ENCODE data around the gene TMEM135.
"Not testable (repeated sequence)": the region's sequence is repeated elsewhere in the genome, so short reads cannot be mapped to it uniquely, and the experiment has no call there.

Gene TMEM135

GRCh38 chr11:87020764-87021365 lies 16.9 kb upstream of the TMEM135 start:
- DNase-seq = no peak

DNA sequence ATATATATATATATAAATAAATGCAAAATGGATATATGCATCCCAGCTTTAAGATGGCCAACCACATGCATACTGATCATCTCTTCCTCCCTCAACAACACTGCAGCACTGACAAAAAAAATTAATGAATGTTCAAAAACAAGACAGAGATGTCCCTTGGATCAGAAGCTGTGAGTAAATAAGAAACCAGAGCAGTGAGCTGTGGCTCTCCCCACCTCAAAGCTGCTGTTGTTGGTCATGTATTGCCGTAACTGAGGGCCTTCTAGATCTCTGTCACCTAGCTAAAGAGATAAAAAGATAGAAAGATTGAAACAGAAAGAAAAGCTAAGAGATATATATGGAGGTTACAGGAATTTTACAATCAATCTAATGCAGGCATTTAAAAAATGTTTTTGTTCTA lies 15.5 kb upstream of the TMEM135 start:
- no peak for DNase-seq

DNA sequence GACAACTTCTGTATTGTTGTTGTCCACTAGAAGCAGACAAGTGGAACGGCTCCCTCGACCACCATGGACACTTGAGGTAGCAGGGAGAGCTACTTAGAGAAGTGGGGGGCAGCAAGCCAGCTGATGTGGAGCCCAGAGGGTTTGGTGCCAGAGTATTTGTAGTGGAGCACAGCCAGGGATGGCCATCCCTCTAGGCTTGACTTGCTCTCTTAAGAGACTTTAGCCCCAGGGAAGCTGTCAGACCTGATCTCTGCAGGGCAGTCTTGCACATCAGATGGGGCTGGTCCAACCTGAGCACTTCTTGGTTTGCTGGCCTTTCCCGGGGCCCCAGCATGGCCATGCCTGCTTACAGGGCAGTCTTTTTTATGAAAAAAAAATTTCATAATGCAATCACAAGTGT lies 15.0 kb upstream of the TMEM135 start:
- no peak for DNase-seq

DNA sequence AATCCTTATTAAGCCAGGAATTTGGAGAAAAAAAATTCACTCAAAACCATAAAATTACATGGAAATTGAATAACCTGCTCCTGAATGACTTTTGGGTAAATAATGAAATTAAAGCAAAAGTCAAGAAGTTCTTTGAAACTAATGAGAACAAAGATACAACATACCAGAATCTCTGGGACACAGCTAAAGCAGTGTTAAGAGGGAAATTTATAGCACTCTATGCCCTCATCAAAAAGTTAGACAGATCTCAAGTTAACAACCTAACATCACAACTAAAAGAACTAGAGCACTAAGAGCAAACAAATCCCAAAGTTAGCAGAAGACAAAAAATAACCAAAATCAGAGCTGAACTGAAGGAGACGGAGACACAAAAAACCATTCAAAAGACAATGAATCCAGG lies 11.3 kb upstream of the TMEM135 start:
- DNase-seq = not testable (repeated sequence)

DNA sequence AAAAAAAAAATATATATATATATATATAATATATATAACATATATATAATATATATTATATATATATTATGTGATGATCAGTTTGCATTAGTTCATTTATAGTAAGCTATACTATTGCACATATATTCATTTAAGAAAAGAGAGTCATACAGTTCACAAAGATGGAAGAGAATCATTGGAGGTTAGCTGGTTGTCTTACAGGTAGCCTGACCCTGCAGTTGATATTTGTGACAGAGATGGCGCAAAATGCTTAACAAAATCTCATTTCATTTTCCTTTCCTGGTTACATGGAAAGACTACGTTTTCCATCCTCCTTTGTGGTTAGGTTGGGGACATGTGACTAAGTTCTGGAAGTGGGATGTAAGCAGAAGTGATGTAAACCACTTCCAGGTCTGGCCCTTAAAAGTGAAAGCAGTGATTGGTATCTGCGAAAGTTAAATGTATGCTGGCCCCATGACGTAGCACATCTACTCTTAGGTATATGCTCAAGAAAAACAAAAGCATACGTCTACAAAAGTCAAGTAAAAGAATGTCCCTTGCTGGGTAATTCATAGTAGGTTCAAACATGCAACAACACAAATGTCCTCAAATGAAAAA lies 7.2 kb upstream of the TMEM135 start:
- no peak for DNase-seq

DNA sequence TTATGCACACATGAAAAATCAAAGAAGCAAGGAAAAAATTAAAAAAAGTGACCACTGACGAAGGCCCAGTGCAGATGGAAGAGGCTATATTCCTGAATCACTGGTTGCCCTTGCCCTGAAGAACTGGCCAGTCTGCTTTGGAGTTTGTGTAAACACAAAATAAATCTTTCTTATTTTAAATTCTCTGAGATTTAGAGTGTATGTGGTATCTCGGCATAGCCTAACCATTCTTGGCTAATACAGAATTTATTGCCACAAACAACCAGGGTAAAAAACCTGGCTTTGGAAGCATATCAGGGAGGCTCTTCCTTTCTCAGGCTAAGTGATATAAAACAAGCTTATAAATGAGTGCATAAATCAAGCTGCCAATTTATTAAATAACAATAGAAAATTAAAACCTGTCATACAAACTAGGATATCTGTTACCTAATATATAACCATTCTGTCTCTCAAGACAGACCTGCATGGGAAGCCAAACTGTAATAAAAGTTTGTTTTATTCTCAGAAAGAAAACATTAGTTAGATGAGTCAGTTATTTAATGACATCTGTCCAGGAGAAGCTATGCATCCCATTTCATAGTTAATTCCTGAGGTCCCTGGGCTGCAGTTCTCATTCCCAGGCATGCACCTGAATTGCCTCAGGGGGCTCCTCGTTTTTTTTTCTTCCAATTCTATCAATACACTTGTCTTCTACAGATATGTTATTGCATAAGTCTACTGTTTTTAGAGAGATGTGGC lies 6.1 kb upstream of the TMEM135 start:
- no peak for DNase-seq

- no peak for DNase-seq
Observed at GRCh38 chr11:87033561-87033960, 4.2 kb upstream of the TMEM135 start.

- no peak for DNase-seq
Observed at GRCh38 chr11:87035976-87036583, 1.7 kb upstream of the TMEM135 start.

DNA sequence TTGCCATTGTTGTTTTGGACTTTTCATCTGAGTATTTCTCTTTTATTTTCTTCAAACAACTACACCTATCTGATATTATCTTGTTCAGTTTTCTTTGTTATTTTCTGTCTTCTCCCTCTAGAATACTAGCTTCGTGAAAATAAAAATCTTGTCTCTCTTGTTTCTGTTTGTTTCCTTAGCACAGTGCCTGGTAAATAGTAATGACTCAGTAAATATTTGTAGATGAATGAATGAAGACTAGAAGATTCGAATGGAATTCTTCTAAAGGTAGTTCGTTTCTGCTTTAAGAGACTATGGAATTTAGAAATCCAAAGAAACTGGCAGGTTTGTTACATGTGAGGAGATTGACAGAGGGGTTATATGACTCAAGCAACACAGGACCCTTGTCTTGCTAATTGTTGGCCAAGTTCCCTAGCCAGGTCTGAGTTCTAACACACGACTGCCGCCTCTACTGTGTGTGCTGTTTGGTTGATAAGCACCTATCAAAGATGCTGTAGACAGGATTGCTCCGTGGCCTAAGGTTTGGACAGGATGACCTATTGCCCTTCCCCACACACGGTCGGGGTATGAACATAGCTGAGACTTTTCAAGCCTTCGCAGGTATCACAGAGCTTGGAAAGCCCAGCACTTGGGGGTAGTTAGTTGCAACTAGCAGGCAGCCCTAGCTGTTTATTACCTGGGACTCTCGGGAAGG lies 831 bp upstream of the TMEM135 start:
- DNase-seq = peak in 5 of 14 donors; percentile 24 to 67 (median 62)

GRCh38 chr11:87038235-87038977 lies 672 bp downstream of the TMEM135 start:
- peak in 1 of 14 donors; percentile 11 for DNase-seq

- DNase-seq = no peak
Observed at GRCh38 chr11:87039371-87039770, 1.6 kb downstream of the TMEM135 start.

- no peak for DNase-seq
Observed at GRCh38 chr11:87043894-87044293, 6.2 kb downstream of the TMEM135 start.

DNA sequence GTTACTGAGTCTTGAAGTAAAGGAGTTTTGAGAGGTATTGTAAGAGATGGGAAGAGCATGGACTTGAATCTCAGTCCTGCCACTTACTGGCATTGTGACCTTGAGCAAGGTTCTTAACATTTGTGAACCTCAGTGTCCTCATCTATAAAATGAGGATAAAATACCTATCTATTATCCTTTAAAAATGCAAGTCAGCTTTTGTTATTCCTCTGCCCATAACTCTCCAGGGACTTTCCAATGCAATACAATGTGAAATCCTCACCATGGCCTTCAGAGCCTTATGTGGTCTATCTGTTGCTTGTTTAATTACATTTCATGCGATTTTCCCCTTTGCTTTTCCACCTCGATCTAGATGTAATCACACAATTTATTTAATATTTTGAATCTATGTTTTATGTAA lies 9.1 kb downstream of the TMEM135 start:
- no peak for DNase-seq

GRCh38 chr11:87056091-87056490 lies 18.4 kb downstream of the TMEM135 start:
- DNase-seq = no peak

- no peak for DNase-seq
Observed at GRCh38 chr11:87057749-87058148, 20.0 kb downstream of the TMEM135 start.

DNA sequence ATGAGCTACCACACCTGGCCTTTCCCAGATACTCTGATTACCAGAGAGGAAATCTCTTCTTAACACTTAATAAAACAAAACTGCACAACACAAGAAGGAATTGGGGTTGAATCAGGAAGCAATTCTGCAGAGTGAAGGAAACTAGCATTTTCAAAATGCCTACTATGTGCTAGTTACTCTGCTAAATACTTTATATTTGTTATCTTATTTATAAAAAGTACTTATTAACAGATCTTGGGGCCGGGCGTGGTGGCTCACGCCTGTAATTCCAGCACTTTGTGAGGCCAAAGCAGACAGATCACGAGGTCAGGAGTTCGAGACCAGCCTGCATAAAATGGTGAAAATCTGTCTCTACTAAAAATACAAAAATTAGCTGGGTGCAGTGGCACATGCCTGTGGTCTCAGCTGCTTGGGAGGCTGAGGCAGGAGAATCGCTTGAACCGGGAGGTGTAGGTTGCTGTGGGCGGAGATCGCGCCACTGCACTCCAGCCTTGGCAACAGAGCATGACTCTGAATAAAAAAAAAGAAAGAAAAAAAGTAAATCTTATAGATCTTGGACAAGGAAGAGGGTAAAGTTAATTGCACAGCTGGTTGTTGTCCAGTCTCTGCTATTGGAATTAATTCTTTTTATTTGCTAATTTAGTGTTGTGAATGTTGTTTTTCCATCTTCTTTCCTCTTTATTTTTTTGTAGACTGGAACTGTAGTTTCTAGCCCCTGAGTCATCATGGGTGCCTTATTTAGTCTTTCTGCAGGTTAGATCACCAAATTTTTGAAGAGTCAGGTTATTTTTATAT lies 22.1 kb downstream of the TMEM135 start:
- DNase-seq = no peak

GRCh38 chr11:87061766-87062165 lies 24.0 kb downstream of the TMEM135 start:
- DNase-seq = no peak

DNA sequence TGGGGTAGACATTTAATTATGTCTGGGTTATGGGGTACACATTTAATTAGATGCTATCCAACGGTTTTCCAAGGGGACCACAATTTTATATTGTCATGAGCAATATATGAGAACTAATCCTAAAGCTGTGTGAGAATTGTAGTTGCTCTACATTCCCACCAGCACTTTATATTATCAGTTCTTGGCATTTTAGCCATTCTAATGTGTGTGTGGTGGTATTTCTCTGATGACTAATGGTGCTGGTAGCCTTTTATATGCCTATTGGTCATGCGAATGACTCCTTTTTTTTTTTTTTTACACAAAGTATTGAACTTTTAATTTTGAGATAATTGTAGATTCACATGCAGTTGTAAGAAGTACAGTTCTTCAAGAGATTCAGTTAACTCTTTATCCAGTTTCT lies 26.2 kb downstream of the TMEM135 start:
- no peak for DNase-seq

DNA sequence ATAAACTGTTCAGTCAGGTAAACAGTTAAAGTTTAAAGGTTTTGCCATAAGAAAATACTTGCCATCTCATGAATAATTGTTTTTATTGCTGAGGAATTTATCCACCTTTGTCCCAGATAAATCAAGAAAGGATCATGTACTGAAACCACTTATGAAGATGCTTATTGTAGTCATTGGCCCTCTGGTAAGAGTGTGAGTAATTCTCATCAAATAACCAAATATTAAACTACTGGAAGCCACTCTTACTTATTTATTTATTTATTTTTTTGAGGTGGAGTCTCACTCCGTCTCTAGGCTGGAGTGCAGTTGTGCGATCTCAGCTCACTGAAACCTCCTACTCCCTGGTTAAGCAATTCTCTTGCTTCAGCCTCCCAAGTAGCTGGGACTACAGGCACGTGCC lies 35.1 kb downstream of the TMEM135 start:
- no peak for DNase-seq

GRCh38 chr11:87076260-87076783 lies 38.6 kb downstream of the TMEM135 start:
- DNase-seq = no peak

DNA sequence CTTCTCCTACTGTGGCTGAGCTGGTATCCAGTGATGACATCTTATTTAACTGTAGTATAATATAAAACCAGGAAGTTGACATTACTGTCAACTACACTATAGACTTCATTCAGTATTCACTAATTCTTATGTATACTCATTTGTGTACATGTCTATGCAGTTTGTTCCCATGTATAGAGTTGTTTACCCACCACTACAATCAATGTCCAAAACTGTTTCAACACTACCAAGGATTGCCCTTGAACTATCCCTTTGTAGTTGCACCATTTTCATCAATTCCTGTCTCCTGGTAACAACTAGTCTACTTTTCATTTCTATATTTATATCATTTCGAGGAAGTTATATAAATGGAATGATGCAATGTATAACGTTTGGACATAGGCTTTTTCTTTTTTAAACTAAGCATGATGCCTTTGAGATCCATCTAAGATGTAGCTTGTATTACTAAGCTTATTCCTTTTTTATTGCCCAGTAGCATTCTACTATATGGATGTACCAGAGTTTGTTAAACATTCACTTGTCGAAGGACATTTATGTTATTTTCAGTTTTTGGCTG lies 39.2 kb downstream of the TMEM135 start:
- no peak for DNase-seq

Measured in C1 segment of cervical spinal cord (tissue), 14 donors.